Peyer's patch (tissue), 4 donors: ENCODE results near the gene NPIPA1.
"Not testable (repeated sequence)": the region's sequence is repeated elsewhere in the genome, so short reads cannot be mapped to it uniquely, and the experiment has no call there.

Experiments used
- POLR2A ChIP-seq, 2 donors: fragments of 450-650 bp; IDR thresholded peaks; one replicate each; pipeline ENCODE4 v1.5.1; 2017; ENCODE audit warnings: antibody characterized with exemption in 2 of 2, mild to moderate bottlenecking in 2 of 2, moderate library complexity in 2 of 2
- TF ChIP-seq, protein P1 (sequence below), 6 experiments: fragments of 450-650 bp in 4 of 6; fragments of 200-600 bp in 2 of 6; sonication (generic) in 1 of 6; IDR thresholded peaks; one replicate each; pipeline ENCODE4 v1.5.1; 2017 to 2019; ENCODE audit warnings: antibody characterized with exemption in 6 of 6, mild to moderate bottlenecking in 3 of 6, moderate library complexity in 1 of 6

DNA sequence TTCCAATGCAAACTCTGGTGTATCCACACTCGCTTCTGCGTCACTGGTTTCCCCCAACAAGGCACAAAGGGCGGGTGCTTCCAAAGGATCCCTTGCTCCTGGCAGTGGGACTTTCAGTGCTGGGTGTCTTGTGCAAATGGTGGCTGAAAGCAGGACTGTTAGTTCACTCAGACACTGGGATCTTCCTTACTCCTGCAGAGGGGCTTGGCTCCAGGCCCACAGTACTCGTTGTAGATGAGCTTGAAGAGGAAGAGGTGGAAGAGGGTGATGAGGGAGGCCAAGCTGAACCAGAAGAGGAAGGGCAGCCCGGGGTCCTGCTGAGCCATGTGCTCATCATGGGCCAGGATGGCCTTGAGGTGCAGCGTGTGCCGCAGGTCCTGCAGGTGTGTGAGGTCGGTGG lies 50.8 kb downstream of the NPIPA1 start:
- TF ChIP-seq POLR2A (IDR thresholded peaks at IDR 0.05), result not testable (repeated sequence)
- TF ChIP-seq, protein P1, sequence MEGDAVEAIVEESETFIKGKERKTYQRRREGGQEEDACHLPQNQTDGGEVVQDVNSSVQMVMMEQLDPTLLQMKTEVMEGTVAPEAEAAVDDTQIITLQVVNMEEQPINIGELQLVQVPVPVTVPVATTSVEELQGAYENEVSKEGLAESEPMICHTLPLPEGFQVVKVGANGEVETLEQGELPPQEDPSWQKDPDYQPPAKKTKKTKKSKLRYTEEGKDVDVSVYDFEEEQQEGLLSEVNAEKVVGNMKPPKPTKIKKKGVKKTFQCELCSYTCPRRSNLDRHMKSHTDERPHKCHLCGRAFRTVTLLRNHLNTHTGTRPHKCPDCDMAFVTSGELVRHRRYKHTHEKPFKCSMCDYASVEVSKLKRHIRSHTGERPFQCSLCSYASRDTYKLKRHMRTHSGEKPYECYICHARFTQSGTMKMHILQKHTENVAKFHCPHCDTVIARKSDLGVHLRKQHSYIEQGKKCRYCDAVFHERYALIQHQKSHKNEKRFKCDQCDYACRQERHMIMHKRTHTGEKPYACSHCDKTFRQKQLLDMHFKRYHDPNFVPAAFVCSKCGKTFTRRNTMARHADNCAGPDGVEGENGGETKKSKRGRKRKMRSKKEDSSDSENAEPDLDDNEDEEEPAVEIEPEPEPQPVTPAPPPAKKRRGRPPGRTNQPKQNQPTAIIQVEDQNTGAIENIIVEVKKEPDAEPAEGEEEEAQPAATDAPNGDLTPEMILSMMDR (IDR thresholded peaks at IDR 0.05), result not testable (repeated sequence)
